Activated T-helper 1 cell treated with anti-CD3 and anti-CD28 coated beads, Interleukin-12 subunit alpha, Interleukin-12 subunit beta, Interleukin-2, Interleukin-4 antibody, amounts not matched to agents 30 ng/mL and 10 ng/mL and 1 ng/mL, durations not matched to agents 14 hours and 24 hours and 36 hours (primary cell): ENCODE measurements around the gene CACNG4. TPM values are rescaled to one million over a fixed set of nuclear protein-coding genes. Genes with fewer than 3 reads are reported as not detected.
"Not testable (repeated sequence)": the region's sequence is repeated elsewhere in the genome, so short reads cannot be mapped to it uniquely, and the experiment has no call there.

Source experiments
- DNase-seq: peaks from one replicate; pipeline ENCODE4 v3.0.0; 2021; ENCODE audit warnings: low spot score
- H3K27ac Mint-ChIP-seq: one replicate; pipeline ENCODE4 v1.8.0; 2021; ENCODE audit warnings: mild to moderate bottlenecking, mixed read lengths
- H3K27me3 Mint-ChIP-seq: one replicate; pipeline ENCODE4 v1.8.0; 2022; ENCODE audit warnings: mild to moderate bottlenecking, moderate library complexity, mixed read lengths; ENCODE audit not compliant: insufficient read depth
- H3K36me3 Mint-ChIP-seq: one replicate; pipeline ENCODE4 v1.8.0; 2021; ENCODE audit warnings: low read depth, mixed read lengths
- H3K4me1 Mint-ChIP-seq: one replicate; pipeline ENCODE4 v1.8.0; 2021; ENCODE audit warnings: low read depth, mixed read lengths
- H3K4me3 Mint-ChIP-seq: one replicate; pipeline ENCODE4 v1.8.0; 2021; ENCODE audit warnings: mild to moderate bottlenecking, moderate library complexity, mixed read lengths
- H3K9me3 Mint-ChIP-seq: one replicate; pipeline ENCODE4 v1.8.0; 2021; ENCODE audit warnings: mixed read lengths
- intact Hi-C: fragments of 100-400 bp; cut with micrococcal nuclease; formaldehyde crosslinking; loops from one replicate; pipeline ENCODE4 v1.15.1; 2024
- total RNA-seq: library from RNA; stranded (reverse); gene quantifications from 2 replicates; pipeline ENCODE4 v1.2.3, GENCODE V29; 2022

The CACNG4 gene
- total RNA-seq, 1 donor from 2014 or later: not detected

- H3K4me3 Mint-ChIP-seq, H3K4me1 Mint-ChIP-seq, H3K27me3 Mint-ChIP-seq, H3K36me3 Mint-ChIP-seq, H3K27ac Mint-ChIP-seq, intact Hi-C loops, DNase-seq, H3K9me3 Mint-ChIP-seq: not testable (repeated sequence)
These were observed 76.6 kb downstream of the CACNG4 start for GRCh38 chr17:67041119-67041518.

GRCh38 chr17:67041531-67041930, 77.0 kb downstream of the CACNG4 start:
- intact Hi-C loops: no loop called here
- Mint-ChIP-seq H3K4me3 (no peak overlapping the region), H3K27ac (no peak overlapping the region), H3K9me3 (no peaks in the 10 kb centered on the region), H3K27me3 (no peaks in the 10 kb centered on the region), H3K4me1 (no peaks in the 10 kb centered on the region), H3K36me3 (no peaks in the 10 kb centered on the region)
- no peak for DNase-seq

GRCh38 chr17:67041941-67042899, 77.7 kb downstream of the CACNG4 start:
- Mint-ChIP-seq H3K4me3 (no peak overlapping the region), H3K4me1 (no peaks in the 10 kb centered on the region), H3K27me3 (no peaks in the 10 kb centered on the region), H3K9me3 (peaks cover 3% of the 10 kb centered on the region), H3K27ac (no peak overlapping the region), H3K36me3 (no peaks in the 10 kb centered on the region)
- no peak for DNase-seq
- intact Hi-C loops: no loop called here

GRCh38 chr17:67043283-67043682, 78.8 kb downstream of the CACNG4 start:
- H3K4me3 Mint-ChIP-seq: no peak overlapping the region
- H3K36me3 Mint-ChIP-seq: no peaks in the 10 kb centered on the region
- H3K27ac Mint-ChIP-seq: no peak overlapping the region
- no peaks in the 10 kb centered on the region for H3K27me3 Mint-ChIP-seq
- H3K9me3 Mint-ChIP-seq: peaks cover 12% of the 10 kb centered on the region
- intact Hi-C loops: no loop called here
- H3K4me1 Mint-ChIP-seq: no peaks in the 10 kb centered on the region
- DNase-seq: no peak

GRCh38 chr17:67044016-67044772, 79.7 kb downstream of the CACNG4 start, which contains the start of gene CACNG1:
Gene CACNG1 (plus strand): TSS chr17:67044554. CDS start chr17:67044661, 107 bp downstream.
- H3K27me3 Mint-ChIP-seq: no peaks in the 10 kb centered on the region
- intact Hi-C loops: no loop called here

GRCh38 chr17:67044940-67045339, 80.4 kb downstream of the CACNG4 start:
- H3K27ac Mint-ChIP-seq: no peak overlapping the region
- H3K4me1 Mint-ChIP-seq: no peaks in the 10 kb centered on the region
- no peak overlapping the region for H3K4me3 Mint-ChIP-seq
- intact Hi-C loops: no loop called here
- H3K27me3 Mint-ChIP-seq: peaks cover 1% of the 10 kb centered on the region
- peaks cover 28% of the 10 kb centered on the region for H3K9me3 Mint-ChIP-seq
- no peak for DNase-seq
- peaks cover 2% of the 10 kb centered on the region for H3K36me3 Mint-ChIP-seq

More at GRCh38 chr17:67044016-67044772, 79.7 kb downstream of the CACNG4 start, which contains the start of gene CACNG1:
- Mint-ChIP-seq H3K36me3 (peaks cover 2% of the 10 kb centered on the region), H3K9me3 (peaks cover 22% of the 10 kb centered on the region), H3K4me1 (no peaks in the 10 kb centered on the region), H3K4me3 (no peak within 1 kb of the TSS), H3K27ac (no peak within 1 kb of the TSS)
- no peak for DNase-seq

- Mint-ChIP-seq H3K4me1 (no peaks in the 10 kb centered on the region), H3K27me3 (peaks cover 1% of the 10 kb centered on the region), H3K27ac (no peak overlapping the region), H3K4me3 (no peak overlapping the region), H3K9me3 (peaks cover 28% of the 10 kb centered on the region), H3K36me3 (peaks cover 2% of the 10 kb centered on the region)
- DNase-seq: no peak
- intact Hi-C loops: no loop called here
These were observed 81.9 kb downstream of the CACNG4 start for GRCh38 chr17:67046398-67046797.

GRCh38 chr17:67047382-67047781, 82.9 kb downstream of the CACNG4 start:
- Mint-ChIP-seq H3K27ac (no peak overlapping the region), H3K36me3 (peaks cover 2% of the 10 kb centered on the region), H3K4me3 (no peak overlapping the region), H3K27me3 (peaks cover 1% of the 10 kb centered on the region), H3K4me1 (no peaks in the 10 kb centered on the region), H3K9me3 (peaks cover 28% of the 10 kb centered on the region)
- no peak for DNase-seq
- intact Hi-C loops: no loop called here

GRCh38 chr17:67049025-67049739, 84.7 kb downstream of the CACNG4 start:
- no peaks in the 10 kb centered on the region for H3K4me1 Mint-ChIP-seq
- no peak overlapping the region for H3K4me3 Mint-ChIP-seq
- peaks cover 2% of the 10 kb centered on the region for H3K36me3 Mint-ChIP-seq
- H3K27ac Mint-ChIP-seq: no peak overlapping the region
- peaks cover 1% of the 10 kb centered on the region for H3K27me3 Mint-ChIP-seq
- DNase-seq: no peak
- intact Hi-C loops: no loop called here
- H3K9me3 Mint-ChIP-seq: peaks cover 28% of the 10 kb centered on the region

GRCh38 chr17:67050066-67050465, 85.6 kb downstream of the CACNG4 start:
- peaks cover 2% of the 10 kb centered on the region for H3K36me3 Mint-ChIP-seq
- no peak for DNase-seq
- no peak overlapping the region for H3K4me3 Mint-ChIP-seq
- no peaks in the 10 kb centered on the region for H3K4me1 Mint-ChIP-seq
- peaks cover 1% of the 10 kb centered on the region for H3K27me3 Mint-ChIP-seq
- no peak overlapping the region for H3K27ac Mint-ChIP-seq
- intact Hi-C loops: no loop called here
- peaks cover 28% of the 10 kb centered on the region for H3K9me3 Mint-ChIP-seq

GRCh38 chr17:67050471-67051154, 86.1 kb downstream of the CACNG4 start:
- Mint-ChIP-seq H3K4me1 (no peaks in the 10 kb centered on the region), H3K27me3 (peaks cover 1% of the 10 kb centered on the region), H3K27ac (no peak overlapping the region), H3K4me3 (no peak overlapping the region), H3K36me3 (peaks cover 2% of the 10 kb centered on the region), H3K9me3 (peaks cover 28% of the 10 kb centered on the region)
- intact Hi-C loops: no loop called here
- no peak for DNase-seq

- Mint-ChIP-seq H3K27me3 (peaks cover 1% of the 10 kb centered on the region), H3K4me1 (no peaks in the 10 kb centered on the region), H3K36me3 (peaks cover 2% of the 10 kb centered on the region), H3K4me3 (no peak overlapping the region), H3K9me3 (peaks cover 28% of the 10 kb centered on the region), H3K27ac (no peak overlapping the region)
- no peak for DNase-seq
- intact Hi-C loops: no loop called here
These were observed 86.6 kb downstream of the CACNG4 start for GRCh38 chr17:67051155-67051538.
